ENCODE results near the gene ZNF226.
A peak's percentile ranks its signal among the peaks of the same experiment; 100 is the strongest.
"Not testable (repeated sequence)": the region's sequence is repeated elsewhere in the genome, so short reads cannot be mapped to it uniquely, and the experiment has no call there.

ZNF226 gene

GRCh38 chr19:44164673-44165512, at the start of gene ZNF226:
TSS of gene ZNF226 (plus strand) at chr19:44165100. CDS start at chr19:44170081, 4,981 bp downstream.
- DNase-seq (ENCODE audit: low read depth) = peak; percentile 91

DNA sequence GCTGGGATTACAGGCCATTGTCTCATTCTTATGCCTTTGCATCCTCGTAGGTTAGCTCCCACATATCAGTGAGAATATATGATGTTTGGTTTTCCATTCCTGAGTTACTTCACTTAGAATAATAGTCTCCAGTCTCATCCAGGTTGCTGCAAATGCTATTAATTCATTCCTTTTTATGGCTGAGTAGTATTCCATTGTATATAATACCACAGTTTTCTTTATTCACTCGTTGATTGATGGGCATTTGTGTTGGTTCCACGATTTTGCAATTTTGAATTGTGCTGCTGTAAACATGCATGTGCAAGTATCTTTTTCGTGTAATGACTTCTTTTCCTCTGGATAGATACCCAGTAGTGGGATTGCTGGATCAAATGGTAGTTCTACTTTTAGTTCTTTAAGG, 43.7 kb upstream of the ZNF226 start:
- not testable (repeated sequence) for DNase-seq (ENCODE audit: low read depth)

GRCh38 chr19:44131955-44132354, 32.9 kb upstream of the ZNF226 start:
- DNase-seq (ENCODE audit: low read depth) = no peak

DNA sequence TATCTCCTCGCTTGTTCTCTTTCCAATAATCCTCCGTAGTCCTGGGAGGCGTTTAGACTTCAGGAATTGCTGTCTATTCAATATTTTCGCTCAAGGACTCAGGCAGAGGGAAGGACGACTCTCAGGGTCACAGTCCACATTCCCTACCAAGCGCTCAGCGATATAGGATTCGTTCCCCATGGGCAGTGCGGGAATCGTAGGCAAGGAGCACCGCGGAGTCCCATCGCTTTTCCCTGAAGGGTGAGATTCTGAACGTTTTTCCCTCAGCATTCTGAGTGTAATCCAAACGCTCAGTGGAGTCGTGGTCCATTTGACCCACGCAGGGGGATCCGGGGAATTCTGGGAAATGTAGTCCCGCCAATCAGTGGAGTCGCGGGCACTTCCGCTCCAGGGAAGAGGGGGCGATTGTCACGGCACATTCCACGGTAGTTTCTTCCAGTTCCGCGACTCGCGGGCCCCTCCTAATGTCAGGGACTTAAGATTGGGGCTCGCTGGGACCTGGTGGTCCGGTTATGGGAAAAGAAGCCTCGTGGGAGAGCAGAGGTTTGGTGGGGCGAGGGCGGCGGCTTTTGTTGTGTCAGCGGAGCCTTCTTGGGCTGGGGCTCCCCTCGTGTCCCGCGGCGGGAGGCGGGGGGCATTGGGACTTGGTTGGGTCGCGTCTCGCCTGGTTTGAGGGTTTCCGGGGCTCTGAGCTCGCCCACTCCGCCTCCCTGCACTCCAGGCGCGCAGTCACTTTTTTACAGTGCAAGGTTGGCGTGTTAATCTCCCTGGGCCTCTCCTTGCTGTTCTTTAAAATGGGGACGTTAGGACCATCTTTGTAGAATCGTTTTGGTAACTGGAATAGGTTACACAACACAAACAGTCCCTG, 23.5 kb upstream of the ZNF226 start, which contains the start of gene ZNF234:
TSS of gene ZNF234 (plus strand) at position 364 of the 868 bp plus-strand sequence. CDS start 3,079 bp downstream, outside the sequence.
- peak; percentile 55 for DNase-seq (ENCODE audit: low read depth)

DNA sequence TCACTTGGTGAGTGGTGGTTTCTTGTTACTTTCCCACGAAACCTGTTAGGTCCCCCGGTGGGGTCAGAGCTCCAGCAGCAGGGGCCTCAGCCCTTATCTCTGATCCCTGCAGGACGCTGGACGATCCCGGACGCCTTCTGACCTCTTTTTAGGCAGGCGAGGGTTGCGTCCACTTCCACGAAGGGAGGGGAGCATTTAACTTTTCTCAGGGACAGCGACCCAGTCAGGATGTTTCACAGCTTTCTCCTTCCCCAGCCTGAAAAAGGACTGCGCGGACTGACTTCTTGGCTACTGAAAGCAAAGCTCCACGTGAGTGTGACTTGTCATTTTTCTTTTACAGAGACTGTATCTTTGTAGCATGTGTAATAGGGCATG, 22.9 kb upstream of the ZNF226 start:
- DNase-seq (ENCODE audit: low read depth) = no peak

DNA sequence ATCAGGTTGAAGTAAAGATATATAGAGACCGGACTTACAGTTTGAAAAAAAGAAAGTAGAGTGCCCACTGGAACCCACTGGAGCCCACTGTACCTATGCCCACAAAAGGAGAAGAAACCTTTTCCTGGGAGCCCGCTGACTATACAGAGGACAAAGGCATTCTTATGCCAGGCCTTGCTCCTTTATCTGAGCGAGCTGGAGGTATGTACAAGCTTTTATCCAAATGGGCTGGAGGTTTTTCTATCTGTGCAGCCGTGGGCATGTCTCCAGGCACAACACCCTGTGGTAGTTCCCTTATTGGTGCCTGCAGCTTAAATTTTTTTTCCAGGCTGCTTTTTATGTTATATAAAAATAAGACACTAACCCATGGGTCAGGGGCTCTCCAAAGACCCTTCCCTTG, 15.1 kb upstream of the ZNF226 start:
- DNase-seq (ENCODE audit: low read depth) = no peak

DNA sequence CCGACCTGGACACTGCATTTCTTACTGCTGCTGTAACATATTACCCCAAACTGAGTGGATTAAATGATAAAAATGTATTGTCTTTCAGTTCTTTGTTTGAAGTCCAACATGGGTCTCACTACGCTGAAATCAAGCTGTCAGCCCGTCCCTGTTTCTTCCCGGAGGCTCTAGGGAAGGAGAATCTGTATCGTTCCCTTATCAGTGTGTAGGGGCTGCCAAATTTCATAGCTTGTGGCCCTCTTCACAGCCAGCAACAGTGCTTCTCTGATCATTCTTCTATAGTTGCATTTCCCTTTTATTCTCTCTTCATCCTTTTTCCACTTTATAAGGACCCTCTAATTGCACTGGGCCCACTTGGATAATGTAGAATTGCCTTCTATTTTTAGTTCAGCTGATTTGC, 13.4 kb upstream of the ZNF226 start:
- DNase-seq (ENCODE audit: low read depth) = no peak

GRCh38 chr19:44156475-44156874, 8.4 kb upstream of the ZNF226 start:
- no peak for DNase-seq (ENCODE audit: low read depth)

DNA sequence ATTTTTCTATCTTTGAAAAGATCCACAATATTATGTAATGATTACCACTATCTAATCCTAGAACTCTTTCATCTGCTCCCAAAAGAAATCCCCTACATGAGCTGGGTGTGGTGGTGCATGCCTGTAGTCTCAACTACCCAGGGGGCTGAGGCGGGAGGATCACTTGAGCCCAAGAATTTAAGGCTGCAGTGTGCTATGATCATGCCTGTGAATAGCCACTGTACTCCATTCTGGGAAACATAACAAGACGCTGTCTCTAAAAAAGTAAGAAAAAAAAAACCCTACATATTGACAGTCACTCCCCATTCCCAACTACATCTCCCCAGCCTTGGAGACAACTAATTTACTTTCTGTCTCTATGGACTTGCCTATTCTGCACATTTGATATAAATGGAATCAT, 1.1 kb upstream of the ZNF226 start:
- no peak for DNase-seq (ENCODE audit: low read depth)

- DNase-seq (ENCODE audit: low read depth) = no peak
These were observed 600 bp upstream of the ZNF226 start for GRCh38 chr19:44164327-44164672.

- DNase-seq (ENCODE audit: low read depth) = not testable (repeated sequence)
These were observed 5.8 kb downstream of the ZNF226 start for GRCh38 chr19:44170660-44171059.

DNA sequence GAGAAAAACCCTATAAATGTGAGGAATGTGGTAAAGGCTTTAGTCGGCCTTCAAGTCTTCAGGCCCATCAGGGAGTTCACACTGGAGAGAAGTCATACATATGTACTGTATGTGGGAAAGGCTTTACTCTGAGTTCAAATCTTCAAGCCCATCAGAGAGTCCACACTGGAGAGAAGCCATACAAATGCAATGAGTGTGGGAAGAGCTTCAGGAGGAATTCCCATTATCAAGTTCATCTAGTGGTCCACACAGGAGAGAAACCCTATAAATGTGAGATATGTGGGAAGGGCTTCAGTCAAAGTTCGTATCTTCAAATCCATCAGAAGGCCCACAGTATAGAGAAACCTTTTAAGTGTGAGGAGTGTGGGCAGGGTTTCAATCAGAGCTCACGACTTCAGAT, 11.7 kb downstream of the ZNF226 start:
- DNase-seq (ENCODE audit: low read depth) = no peak

DNA sequence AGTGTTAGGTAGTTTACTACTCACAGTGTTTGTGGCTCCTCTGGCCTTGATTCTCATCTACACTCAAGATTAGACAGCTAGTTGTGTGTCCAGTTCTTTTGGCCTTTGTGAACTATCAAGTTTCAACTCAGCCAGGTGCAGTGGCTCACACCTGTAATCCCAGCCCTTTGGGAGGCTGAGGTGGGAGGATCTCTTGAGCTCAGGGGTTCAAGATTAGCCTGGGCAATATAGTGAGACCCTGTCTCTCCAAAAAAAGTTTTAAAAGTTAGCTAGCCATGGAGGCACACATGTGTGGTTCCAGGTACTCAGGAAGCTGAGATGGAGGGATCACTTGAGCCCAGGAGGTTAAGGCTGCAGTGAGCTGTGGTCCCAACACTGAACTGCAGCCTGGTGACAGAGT, 16.1 kb downstream of the ZNF226 start:
- no peak for DNase-seq (ENCODE audit: low read depth)

DNA sequence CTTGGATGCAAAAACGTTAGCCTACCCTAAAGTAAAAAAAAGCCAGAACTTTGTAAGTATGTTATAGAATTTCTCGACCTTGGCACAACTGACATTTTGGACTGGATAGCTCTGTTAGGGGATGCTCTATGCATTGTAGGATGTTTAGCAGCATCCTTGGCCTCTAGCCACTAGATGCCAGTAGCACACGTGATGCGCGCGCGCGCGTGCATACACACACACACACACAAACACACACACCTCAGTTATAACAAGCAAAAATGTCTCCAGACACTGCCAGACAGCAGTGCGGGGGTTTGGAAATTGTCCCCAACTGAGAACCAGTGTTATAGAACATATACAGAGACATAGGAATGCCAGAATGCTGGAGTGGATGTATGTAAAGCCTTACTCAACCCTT, 17.2 kb downstream of the ZNF226 start:
- no peak for DNase-seq (ENCODE audit: low read depth)

- DNase-seq (ENCODE audit: low read depth) = no peak
These were observed 25.1 kb downstream of the ZNF226 start for GRCh38 chr19:44190020-44190419.

DNA sequence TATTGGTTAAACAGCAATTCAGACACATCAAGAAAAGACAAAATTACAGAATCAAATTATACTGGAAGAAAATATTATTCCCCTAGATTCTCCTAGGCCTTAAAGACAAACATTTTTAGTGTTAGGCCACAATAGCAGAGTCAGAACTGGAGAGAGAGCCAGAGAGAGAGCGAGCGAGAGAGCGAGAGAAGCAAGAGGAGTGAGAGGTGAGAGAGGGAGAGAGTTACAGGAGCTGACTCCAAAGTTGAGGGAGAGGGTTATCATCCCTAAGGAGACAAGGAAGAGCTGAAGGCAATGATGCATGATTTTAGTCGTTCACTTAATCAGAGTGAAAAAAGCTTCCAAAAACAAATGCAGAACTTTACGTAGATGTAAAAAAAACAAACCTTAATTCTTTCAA, 27.2 kb downstream of the ZNF226 start:
- DNase-seq (ENCODE audit: low read depth) = no peak

DNA sequence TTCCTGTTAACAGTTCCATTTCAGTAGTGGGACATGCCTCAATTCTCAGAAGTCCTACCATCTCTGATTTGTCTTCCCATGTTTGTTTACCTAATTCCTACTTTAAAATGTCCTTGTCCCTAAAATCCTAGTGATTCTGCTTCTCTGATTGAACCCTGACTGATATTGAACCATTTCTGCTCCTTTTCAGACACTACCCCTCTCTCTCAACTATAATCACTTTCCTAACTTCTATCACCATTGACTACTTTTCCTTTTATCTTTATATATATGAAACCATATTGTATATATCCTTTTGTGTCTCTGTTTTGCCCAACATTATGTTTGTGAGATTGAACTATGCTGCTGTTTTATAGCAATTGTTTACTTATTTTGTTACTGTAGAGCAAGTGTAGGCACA, 31.9 kb downstream of the ZNF226 start:
- no peak for DNase-seq (ENCODE audit: low read depth)

DNA sequence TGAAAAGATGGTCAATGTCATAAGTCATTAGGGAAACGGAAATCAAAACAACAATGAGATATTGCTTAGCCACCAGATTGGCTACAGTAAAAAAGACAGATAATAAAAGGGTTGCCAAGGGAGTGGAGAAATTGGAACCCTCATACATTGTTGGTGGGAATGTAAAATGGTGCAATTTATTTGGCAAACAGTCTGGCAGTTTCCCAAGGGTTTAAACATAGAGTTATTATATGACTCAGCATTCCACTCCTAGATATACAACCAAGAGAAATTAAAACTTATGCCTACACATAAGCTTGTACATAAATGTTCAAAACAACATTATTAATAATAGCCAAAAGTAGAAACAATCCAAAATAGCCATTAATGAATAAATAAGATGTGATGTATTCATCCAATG, 37.6 kb downstream of the ZNF226 start:
- DNase-seq (ENCODE audit: low read depth) = no peak

DNA sequence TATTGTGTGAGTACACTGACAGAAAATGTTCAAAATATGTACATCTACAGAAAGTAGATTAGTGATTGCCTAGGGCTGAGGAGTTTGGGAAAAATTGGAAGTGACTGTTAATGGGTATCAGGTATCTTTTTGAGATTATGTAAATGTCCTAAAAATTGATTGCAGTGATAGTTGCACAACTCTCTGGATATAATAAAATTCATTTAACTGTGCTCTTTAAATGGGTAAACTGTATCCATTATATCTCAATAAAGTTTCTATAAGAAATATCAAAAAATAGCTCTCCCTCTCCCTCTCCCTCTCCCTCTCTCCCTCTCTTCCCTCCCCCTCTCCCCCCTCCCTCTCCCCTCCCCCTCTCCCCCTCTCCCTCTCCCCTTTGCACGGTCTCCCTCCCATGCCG, 38.1 kb downstream of the ZNF226 start:
- DNase-seq (ENCODE audit: low read depth) = no peak

- not testable (repeated sequence) for DNase-seq (ENCODE audit: low read depth)
These were observed 39.0 kb downstream of the ZNF226 start for GRCh38 chr19:44203877-44204276.

- no peak for DNase-seq (ENCODE audit: low read depth)
These were observed 39.9 kb downstream of the ZNF226 start for GRCh38 chr19:44204772-44205171.

GRCh38 chr19:44207126-44207803, 42.4 kb downstream of the ZNF226 start:
- peak; percentile 86 for DNase-seq (ENCODE audit: low read depth)

All from HS-5 (cell line).